Endothelial cell of umbilical vein (primary cell): Measurements from ENCODE around the gene SLC35G6. TPM values are rescaled to one million over a fixed set of nuclear protein-coding genes. Genes with fewer than 3 reads are reported as not detected.
A peak's percentile ranks its signal among the peaks of the same experiment; 100 is the strongest.

ENCODE experiments used
- BruUV-seq: library from RNA; stranded (reverse); fragments of 400-500 nt; replicated peaks from 2 replicates; lab custom pipeline; 2021; lab: Mats Ljungman, UMichigan
- CTCF ChIA-PET: fragments of 300-600, 350-600 bp; sonication (Branson Sonifier 250); formaldehyde crosslinking; loops from one replicate; lab custom pipeline; 2021; ENCODE audit warnings: antibody characterized with exemption, inconsistent platforms; lab: Charles Lee
- POLR2A ChIA-PET: fragments of 300-600, 350-600 bp; sonication (Branson Sonifier 250); formaldehyde crosslinking; loops from one replicate; lab custom pipeline; 2021; ENCODE audit warnings: antibody characterized with exemption, inconsistent platforms; lab: Charles Lee
- DNase-seq: peaks from one replicate; pipeline ENCODE4 v3.0.0-alpha.2; 2011; ENCODE audit warnings: low read depth, low spot score
- FAIRE-seq: peaks from 2 replicates; lab custom pipeline; 2011; peaks lifted over from hg19 to GRCh38; lab: Jason Lieb, UNC
- H2AFZ ChIP-seq: 2 replicates; pipeline ENCODE4 v1.6.0; 2012; ENCODE audit warnings: low read depth, low read length, control low read depth, inconsistent platforms
- H3K27ac ChIP-seq: 2 replicates; pipeline ENCODE4 v1.5.1; 2011; ENCODE audit warnings: low read depth, mild to moderate bottlenecking, control low read depth, low read length, moderate library complexity; ENCODE audit not compliant: insufficient read depth
- H3K27me3 ChIP-seq, 2 experiments: 2 replicates each; pipeline versions ENCODE4 v1.6.0 to v1.6.1; 2011; ENCODE audit warnings: low read length in 2 of 2, mixed read lengths in 1 of 2; ENCODE audit not compliant: control insufficient read depth in 2 of 2, insufficient read depth in 2 of 2
- H3K36me3 ChIP-seq, 2 experiments: 2 replicates in 1 of 2; 3 replicates in 1 of 2; pipeline ENCODE4 v1.5.1; 2011; ENCODE audit warnings: low read length in 2 of 2, mild to moderate bottlenecking in 1 of 2, moderate library complexity in 1 of 2; ENCODE audit not compliant: control insufficient read depth in 2 of 2, insufficient read depth in 2 of 2; ENCODE audit errors: extremely low read depth in 1 of 2
- H3K4me1 ChIP-seq: 3 replicates; pipeline ENCODE4 v1.5.1; 2011; ENCODE audit warnings: mild to moderate bottlenecking, low read length; ENCODE audit not compliant: control insufficient read depth, insufficient read depth; ENCODE audit errors: extremely low read depth
- H3K4me2 ChIP-seq: 2 replicates; pipeline ENCODE4 v1.6.1; 2011; ENCODE audit warnings: low read length, control low read depth, mixed read lengths; ENCODE audit not compliant: insufficient read depth
- H3K4me3 ChIP-seq, 3 experiments: fragments of 200-600 bp in 1 of 3; sonication (generic), shearing (Covaris generic) in 1 of 3; replicated peaks in 1 of 3; 2 replicates each; pipeline ENCODE4 v1.5.1; 2011 to 2016; ENCODE audit warnings: control low read depth in 3 of 3, low read length in 3 of 3, mild to moderate bottlenecking in 2 of 3, inconsistent platforms in 1 of 3, low read depth in 1 of 3, moderate library complexity in 1 of 3; ENCODE audit not compliant: insufficient read depth in 1 of 3
- H3K79me2 ChIP-seq: 2 replicates; pipeline ENCODE4 v1.6.0; 2012; ENCODE audit warnings: low read length, inconsistent platforms; ENCODE audit not compliant: control insufficient read depth, insufficient read depth
- H3K9ac ChIP-seq: replicated peaks from 2 replicates; pipeline ENCODE3; 2011; ENCODE audit warnings: low read length, control low read depth; ENCODE audit not compliant: insufficient read depth; ENCODE audit errors: extremely low read depth
- H3K9me1 ChIP-seq: replicated peaks from 3 replicates; pipeline ENCODE4 v1.6.0; 2011; ENCODE audit warnings: mild to moderate bottlenecking, low read length; ENCODE audit not compliant: control insufficient read depth, insufficient read depth; ENCODE audit errors: extremely low read depth
- H3K9me3 ChIP-seq: replicated peaks from 2 replicates; pipeline ENCODE4 v1.5.1; 2012; ENCODE audit warnings: low read length, inconsistent platforms; ENCODE audit not compliant: control insufficient read depth, insufficient read depth
- H4K20me1 ChIP-seq: replicated peaks from 2 replicates; pipeline ENCODE3; 2011; ENCODE audit warnings: mild to moderate bottlenecking, low read length; ENCODE audit not compliant: control insufficient read depth, insufficient read depth; ENCODE audit errors: extremely low read depth
- EZH2 ChIP-seq: IDR thresholded peaks from 2 replicates; pipeline ENCODE4 v1.6.1; 2012; ENCODE audit warnings: borderline replicate concordance, low read depth, mild to moderate bottlenecking, moderate library complexity, low read length, inconsistent platforms; ENCODE audit not compliant: severe bottlenecking
- FOS ChIP-seq: IDR thresholded peaks from 2 replicates; pipeline ENCODE4 v1.6.1; 2011; ENCODE audit warnings: mild to moderate bottlenecking, low read length, moderate library complexity, borderline replicate concordance; ENCODE audit not compliant: insufficient read depth
- GATA2 ChIP-seq: IDR thresholded peaks from 2 replicates; pipeline ENCODE4 v1.7.0; 2011; ENCODE audit warnings: low read depth, mild to moderate bottlenecking, moderate library complexity, mixed read lengths, low read length; ENCODE audit not compliant: insufficient read length, insufficient read depth
- JUN ChIP-seq: IDR thresholded peaks from 2 replicates; pipeline ENCODE4 v1.6.1; 2011; ENCODE audit warnings: borderline replicate concordance, low read depth; ENCODE audit not compliant: insufficient read length, insufficient read depth
- MYC ChIP-seq: IDR thresholded peaks from one replicate; pipeline ENCODE4 v1.6.1; 2011; ENCODE audit warnings: mild to moderate bottlenecking, low read depth, low read length
- POLR2A ChIP-seq: IDR thresholded peaks from 2 replicates; pipeline ENCODE4 v1.6.1; 2012; ENCODE audit warnings: low read depth, mild to moderate bottlenecking, control low read depth, low read length
- POLR2AphosphoS5 ChIP-seq: IDR thresholded peaks from 2 replicates; pipeline ENCODE4 v1.6.1; 2012; ENCODE audit warnings: low read depth, mild to moderate bottlenecking, control low read depth, low read length, moderate library complexity; ENCODE audit not compliant: insufficient read depth
- dilution Hi-C: fragments of 300-500 bp; cut with MboI; formaldehyde crosslinking; loops from one replicate; pipeline ENCODE4 v1.15.0; 2019; ENCODE audit warnings: low sequenced_read_pairs; ENCODE audit not compliant: extremely low pct_ligation_motif_present
- intact Hi-C: fragments of 100-400 bp; cut with micrococcal nuclease; formaldehyde crosslinking; loops from one replicate; pipeline ENCODE4 v1.10.0; 2022
- polyA plus RNA-seq, 4 experiments: library from polyadenylated mRNA; depleted of rRNA in 3 of 4; stranded (reverse) in 3 of 4; unstranded in 1 of 4; fragments of >200 nt; gene quantifications; 2 replicates each; pipeline versions ENCODE4 v1.2.1 to v1.2.3, GENCODE V29; 2011 to 2012; ENCODE audit warnings: missing spikeins in 1 of 4
- total RNA-seq: library from RNA; stranded (reverse); gene quantifications from 2 replicates; pipeline ENCODE4 v1.2.3, GENCODE V29; 2021
- TF ChIP-seq, protein P1 (sequence below), 2 donors: IDR thresholded peaks; 1 replicate in 1 of 2; 2 replicates in 1 of 2; pipeline ENCODE4 v1.5.1; 2011; ENCODE audit warnings: low read length in 2 of 2, mild to moderate bottlenecking in 2 of 2, moderate library complexity in 2 of 2, control low read depth in 1 of 2, inconsistent platforms in 1 of 2, low read depth in 1 of 2; ENCODE audit not compliant: insufficient read depth in 1 of 2; ENCODE audit errors: extremely low read depth in 1 of 2
- TF ChIP-seq, protein P2 (sequence below): IDR thresholded peaks from 2 replicates; pipeline ENCODE4 v1.6.1; 2011; ENCODE audit not compliant: insufficient read depth, insufficient read length

Gene SLC35G6
- total and polyA plus RNA-seq, 2 donors (not counting 3 experiments of a cell fraction or from before 2014, with no cell fraction given): not detected

DNA sequence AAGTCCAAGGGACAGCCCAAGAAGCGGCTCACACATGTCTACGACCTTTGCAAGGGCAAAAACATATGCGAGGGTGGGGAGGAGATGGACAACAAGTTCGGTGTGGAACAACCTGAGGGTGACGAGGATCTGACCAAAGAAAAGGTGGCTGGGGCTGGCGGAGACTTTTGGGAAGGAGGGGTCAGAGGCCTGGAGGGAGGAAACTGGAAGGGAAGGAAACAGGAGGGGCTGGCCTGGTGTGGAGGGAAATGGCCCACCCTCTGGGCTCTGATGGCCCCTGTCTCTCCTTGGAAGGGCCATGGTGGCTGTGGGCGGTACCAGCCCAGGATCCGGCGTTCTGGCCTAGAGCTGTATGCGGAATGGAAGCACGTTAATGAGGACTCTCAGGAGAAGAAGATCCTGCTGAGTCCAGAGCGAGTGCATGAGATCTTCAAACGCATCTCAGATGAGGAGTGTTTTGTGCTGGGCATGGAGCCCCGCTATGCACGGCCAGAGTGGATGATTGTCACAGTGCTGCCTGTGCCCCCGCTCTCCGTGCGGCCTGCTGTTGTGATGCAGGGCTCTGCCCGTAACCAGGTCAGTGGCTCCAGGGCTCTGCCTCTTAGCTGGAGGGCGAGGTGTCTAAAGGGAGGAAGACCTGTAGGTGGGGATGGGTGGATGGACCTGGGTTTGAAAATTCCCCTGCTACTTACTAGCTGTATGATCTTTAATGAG, 15.4 kb downstream of the SLC35G6 start:
- intact Hi-C loops: loop anchor here (1.0 to 2.0 kb wide), 2 partner anchors 12 to 140 kb away; partner anchors contain the start of gene POLR2A
- no peak for TF ChIP-seq GATA2
- no peak for TF ChIP-seq POLR2A
- TF ChIP-seq, protein P1, sequence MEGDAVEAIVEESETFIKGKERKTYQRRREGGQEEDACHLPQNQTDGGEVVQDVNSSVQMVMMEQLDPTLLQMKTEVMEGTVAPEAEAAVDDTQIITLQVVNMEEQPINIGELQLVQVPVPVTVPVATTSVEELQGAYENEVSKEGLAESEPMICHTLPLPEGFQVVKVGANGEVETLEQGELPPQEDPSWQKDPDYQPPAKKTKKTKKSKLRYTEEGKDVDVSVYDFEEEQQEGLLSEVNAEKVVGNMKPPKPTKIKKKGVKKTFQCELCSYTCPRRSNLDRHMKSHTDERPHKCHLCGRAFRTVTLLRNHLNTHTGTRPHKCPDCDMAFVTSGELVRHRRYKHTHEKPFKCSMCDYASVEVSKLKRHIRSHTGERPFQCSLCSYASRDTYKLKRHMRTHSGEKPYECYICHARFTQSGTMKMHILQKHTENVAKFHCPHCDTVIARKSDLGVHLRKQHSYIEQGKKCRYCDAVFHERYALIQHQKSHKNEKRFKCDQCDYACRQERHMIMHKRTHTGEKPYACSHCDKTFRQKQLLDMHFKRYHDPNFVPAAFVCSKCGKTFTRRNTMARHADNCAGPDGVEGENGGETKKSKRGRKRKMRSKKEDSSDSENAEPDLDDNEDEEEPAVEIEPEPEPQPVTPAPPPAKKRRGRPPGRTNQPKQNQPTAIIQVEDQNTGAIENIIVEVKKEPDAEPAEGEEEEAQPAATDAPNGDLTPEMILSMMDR (IDR thresholded peaks at IDR 0.05; ENCODE audit: extremely low read depth in 1 of 2, insufficient read depth in 1 of 2, low read depth in 1 of 2, low read length in 2 of 2): no peak
- no peak for TF ChIP-seq MYC
- TF ChIP-seq JUN: no peak
- no peak for TF ChIP-seq FOS
- TF ChIP-seq, protein P2, sequence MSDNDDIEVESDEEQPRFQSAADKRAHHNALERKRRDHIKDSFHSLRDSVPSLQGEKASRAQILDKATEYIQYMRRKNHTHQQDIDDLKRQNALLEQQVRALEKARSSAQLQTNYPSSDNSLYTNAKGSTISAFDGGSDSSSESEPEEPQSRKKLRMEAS: no peak
- no peak for TF ChIP-seq EZH2
- TF ChIP-seq POLR2AphosphoS5: no peak
- ChIA-PET POLR2A (interaction anchor here (1.4 to 1.5 kb wide), 3 partner anchors 10 to 13 kb away, joined by 6 to 7 read pairs (median 7); no protein-coding TSS in a partner anchor), CTCF (interaction anchor here (0.8 to 3.5 kb wide), 10 partner anchors 9 to 141 kb away, joined by 3 to 25 read pairs (median 5); partner anchors contain the start of gene SENP3)
- Histone ChIP-seq H3K9me1 (no peaks in the 10 kb centered on the region), H3K4me1 (peaks cover 23% of the 10 kb centered on the region), H3K36me3 (peaks cover 31 to 35% of the 10 kb centered on the region in 2 experiments), H3K4me3 (no peak overlapping the region), H3K9ac (peak overlapping the region; percentile 17), H2AFZ (no peak overlapping the region), H3K9me3 (no peaks in the 10 kb centered on the region), H4K20me1 (peaks cover 2% of the 10 kb centered on the region), H3K79me2 (peaks cover 47% of the 10 kb centered on the region), H3K27me3 (no peaks in the 10 kb centered on the region), H3K27ac (peak overlapping the region; percentile 51), H3K4me2 (no peak overlapping the region)
- dilution Hi-C loops: no loop called here
- BruUV-seq: TSS peak; percentile 41
- FAIRE-seq: peak; percentile 83
- DNase-seq: peak; percentile 19
